SK-N-SH treated with all-trans-retinoic acid at 6 μM for 48 hours (cell line): ENCODE measurements around the gene STKLD1.

Source experiments
- ATAC-seq: fragments of 200-7000 bp; cut with Tn5 transposase; 3 replicates; pipeline ENCODE4 v1.9.1; 2020; ENCODE audit warnings: mild to moderate bottlenecking, moderate library complexity
- ARNTL ChIP-seq: fragments of 450-650 bp; formaldehyde crosslinking; IDR thresholded peaks from 2 replicates; pipeline ENCODE4 v1.5.0; 2020; ENCODE audit warnings: low read depth, mild to moderate bottlenecking, moderate library complexity, borderline replicate concordance
- BACH2 ChIP-seq: fragments of 250-450 bp; sonication (Bioruptor Pico); IDR thresholded peaks from 2 replicates; pipeline ENCODE4 v1.9.0; 2021; ENCODE audit warnings: mild to moderate bottlenecking, borderline replicate concordance
- GLIS3 ChIP-seq: fragments of 250-450 bp; sonication (Bioruptor Pico); IDR thresholded peaks from 2 replicates; pipeline ENCODE4 v1.5.0; 2020; ENCODE audit warnings: mild to moderate bottlenecking, moderate library complexity
- ISL1 ChIP-seq: fragments of 250-450 bp; sonication (Bioruptor Pico); IDR thresholded peaks from 2 replicates; pipeline ENCODE4 v2.1.2; 2022; ENCODE audit warnings: mild to moderate bottlenecking, moderate library complexity
- OSR1 ChIP-seq: fragments of 250-450 bp; sonication (Bioruptor Pico); IDR thresholded peaks from 2 replicates; pipeline ENCODE4 v1.8.0; 2022; ENCODE audit warnings: moderate library complexity, mild to moderate bottlenecking, inconsistent platforms
- PATZ1 ChIP-seq: fragments of 250-450 bp; sonication (Bioruptor Pico); IDR thresholded peaks from 2 replicates; pipeline ENCODE4 v1.8.0; 2020; ENCODE audit warnings: mild to moderate bottlenecking, moderate library complexity, borderline replicate concordance
- PPARA ChIP-seq: fragments of 250-450 bp; sonication (Bioruptor Pico); IDR thresholded peaks from 2 replicates; pipeline ENCODE4 v1.5.0; 2020; ENCODE audit warnings: mild to moderate bottlenecking, borderline replicate concordance
- RARB ChIP-seq: fragments of 250-450 bp; sonication (Bioruptor Pico); IDR thresholded peaks from 2 replicates; pipeline ENCODE4 v1.8.0; 2021; ENCODE audit warnings: mild to moderate bottlenecking, moderate library complexity
- SNAI2 ChIP-seq: fragments of 250-450 bp; sonication (Bioruptor Pico); IDR thresholded peaks from 2 replicates; pipeline ENCODE4 v1.5.0; 2020; ENCODE audit warnings: mild to moderate bottlenecking, moderate library complexity
- TCF4 ChIP-seq: fragments of 250-450 bp; sonication (Bioruptor Pico); IDR thresholded peaks from 2 replicates; pipeline ENCODE4 v1.8.0; 2021; ENCODE audit warnings: mild to moderate bottlenecking, moderate library complexity, borderline replicate concordance
- TOX ChIP-seq: fragments of 250-450 bp; sonication (Bioruptor Pico); IDR thresholded peaks from 2 replicates; pipeline ENCODE4 v1.8.0; 2021; ENCODE audit warnings: mild to moderate bottlenecking, moderate library complexity, borderline replicate concordance
- TSHZ2 ChIP-seq: fragments of 250-450 bp; sonication (Bioruptor Pico); IDR thresholded peaks from 2 replicates; pipeline ENCODE4 v1.5.0; 2020; ENCODE audit warnings: mild to moderate bottlenecking, moderate library complexity
- ZC3H10 ChIP-seq: fragments of 250-450 bp; sonication (Bioruptor Pico); IDR thresholded peaks from 2 replicates; pipeline ENCODE4 v1.5.1; 2021; ENCODE audit warnings: mild to moderate bottlenecking, moderate library complexity
- ZFP3 ChIP-seq: fragments of 250-450 bp; sonication (Bioruptor Pico); IDR thresholded peaks from 2 replicates; pipeline ENCODE4 v1.5.0; 2020; ENCODE audit warnings: mild to moderate bottlenecking, moderate library complexity
- ZFP30 ChIP-seq: fragments of 450-650 bp; formaldehyde crosslinking; IDR thresholded peaks from 2 replicates; pipeline ENCODE4 v1.5.0; 2022; ENCODE audit warnings: mild to moderate bottlenecking, moderate library complexity
- ZNF565 ChIP-seq: fragments of 450-650 bp; formaldehyde crosslinking; conservative IDR thresholded peaks from 2 replicates; pipeline ENCODE4 v1.5.0; 2020; ENCODE audit warnings: low read depth, mild to moderate bottlenecking, moderate library complexity
- ZNF70 ChIP-seq: fragments of 450-650 bp; formaldehyde crosslinking; IDR thresholded peaks from 2 replicates; pipeline ENCODE4 v1.5.0; 2020; ENCODE audit warnings: mild to moderate bottlenecking, moderate library complexity
- ZNF8 ChIP-seq: fragments of 450-650 bp; formaldehyde crosslinking; IDR thresholded peaks from 2 replicates; pipeline ENCODE4 v1.5.0; 2020; ENCODE audit warnings: mild to moderate bottlenecking, moderate library complexity
- TF ChIP-seq, protein P1 (sequence below): fragments of 250-450 bp; sonication (Bioruptor Pico); IDR thresholded peaks from 2 replicates; pipeline ENCODE4 v1.5.1; 2021; ENCODE audit warnings: mild to moderate bottlenecking, moderate library complexity
- TF ChIP-seq, protein P2 (sequence below): fragments of 250-450 bp; sonication (Bioruptor Pico); IDR thresholded peaks from 2 replicates; pipeline ENCODE4 v1.8.0; 2021; ENCODE audit warnings: low read depth, mild to moderate bottlenecking, moderate library complexity, borderline replicate concordance

Gene STKLD1

DNA sequence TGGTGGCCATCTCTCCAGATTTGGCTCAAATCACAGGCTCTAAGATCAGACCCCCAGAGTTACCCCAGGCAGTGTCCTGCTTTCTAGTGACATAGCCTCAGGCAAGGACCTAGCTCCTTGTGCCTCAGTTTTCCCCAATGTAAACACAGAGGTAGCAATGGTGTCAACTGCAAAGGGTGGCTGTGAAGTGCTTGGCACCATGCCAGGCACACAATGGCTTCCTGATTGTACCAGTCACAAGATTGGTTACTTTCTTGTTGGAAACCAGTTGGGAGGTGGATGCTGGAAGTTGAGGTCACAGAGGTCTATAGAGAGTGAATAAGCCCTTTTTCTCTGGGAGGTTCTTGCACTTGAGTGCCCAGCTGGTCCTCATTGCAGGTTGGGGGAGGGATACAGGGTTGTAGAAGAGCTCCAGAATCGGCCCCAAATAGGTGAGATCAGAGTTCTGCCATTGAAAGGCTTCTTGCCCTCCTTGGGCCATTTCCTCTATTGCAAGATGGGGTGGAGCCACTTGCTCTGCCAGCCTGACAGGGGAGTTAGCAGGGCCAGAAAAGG is 2.3 kb downstream of the STKLD1 start:
- TF ChIP-seq ZFP30 (no peak), RARB (no peak), BACH2 (CRISPR knock-in tag) (no peak), ZFP3 (no peak), TCF4 (CRISPR knock-in tag) (no peak), ZNF70 (CRISPR knock-in tag) (no peak), ZNF565 (CRISPR knock-in tag) (no peak), PPARA (CRISPR knock-in tag) (no peak), GLIS3 (CRISPR knock-in tag) (no peak), TOX (no peak), TSHZ2 (no peak), ZNF8 (CRISPR knock-in tag) (no peak), ISL1 (CRISPR knock-in tag) (no peak), ZC3H10 (CRISPR knock-in tag) (no peak), ARNTL (no peak)
- TF ChIP-seq, protein P1, sequence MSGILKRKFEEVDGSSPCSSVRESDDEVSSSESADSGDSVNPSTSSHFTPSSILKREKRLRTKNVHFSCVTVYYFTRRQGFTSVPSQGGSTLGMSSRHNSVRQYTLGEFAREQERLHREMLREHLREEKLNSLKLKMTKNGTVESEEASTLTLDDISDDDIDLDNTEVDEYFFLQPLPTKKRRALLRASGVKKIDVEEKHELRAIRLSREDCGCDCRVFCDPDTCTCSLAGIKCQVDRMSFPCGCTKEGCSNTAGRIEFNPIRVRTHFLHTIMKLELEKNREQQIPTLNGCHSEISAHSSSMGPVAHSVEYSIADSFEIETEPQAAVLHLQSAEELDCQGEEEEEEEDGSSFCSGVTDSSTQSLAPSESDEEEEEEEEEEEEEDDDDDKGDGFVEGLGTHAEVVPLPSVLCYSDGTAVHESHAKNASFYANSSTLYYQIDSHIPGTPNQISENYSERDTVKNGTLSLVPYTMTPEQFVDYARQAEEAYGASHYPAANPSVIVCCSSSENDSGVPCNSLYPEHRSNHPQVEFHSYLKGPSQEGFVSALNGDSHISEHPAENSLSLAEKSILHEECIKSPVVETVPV (CRISPR knock-in tag): no peak
- TF ChIP-seq, all 23 proteins: peak for 0
- ATAC-seq: no peak

GRCh38 chr9:133379153-133380086 is 3.3 kb downstream of the STKLD1 start:
- no peak for ATAC-seq
- TF ChIP-seq, protein P1 (CRISPR knock-in tag): no peak
- no peak for TF ChIP-seq ZFP3
- TF ChIP-seq TOX: no peak
- no peak for TF ChIP-seq BACH2 (CRISPR knock-in tag)
- no peak for TF ChIP-seq ISL1 (CRISPR knock-in tag)
- no peak for TF ChIP-seq ZNF565 (CRISPR knock-in tag)
- TF ChIP-seq RARB: no peak
- TF ChIP-seq PPARA (CRISPR knock-in tag): no peak
- TF ChIP-seq, protein P2, sequence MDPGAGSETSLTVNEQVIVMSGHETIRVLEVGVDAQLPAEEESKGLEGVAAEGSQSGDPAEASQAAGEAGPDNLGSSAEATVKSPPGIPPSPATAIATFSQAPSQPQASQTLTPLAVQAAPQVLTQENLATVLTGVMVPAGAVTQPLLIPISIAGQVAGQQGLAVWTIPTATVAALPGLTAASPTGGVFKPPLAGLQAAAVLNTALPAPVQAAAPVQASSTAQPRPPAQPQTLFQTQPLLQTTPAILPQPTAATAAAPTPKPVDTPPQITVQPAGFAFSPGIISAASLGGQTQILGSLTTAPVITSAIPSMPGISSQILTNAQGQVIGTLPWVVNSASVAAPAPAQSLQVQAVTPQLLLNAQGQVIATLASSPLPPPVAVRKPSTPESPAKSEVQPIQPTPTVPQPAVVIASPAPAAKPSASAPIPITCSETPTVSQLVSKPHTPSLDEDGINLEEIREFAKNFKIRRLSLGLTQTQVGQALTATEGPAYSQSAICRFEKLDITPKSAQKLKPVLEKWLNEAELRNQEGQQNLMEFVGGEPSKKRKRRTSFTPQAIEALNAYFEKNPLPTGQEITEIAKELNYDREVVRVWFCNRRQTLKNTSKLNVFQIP (CRISPR knock-in tag): no peak
- no peak for TF ChIP-seq OSR1 (CRISPR knock-in tag)
- no peak for TF ChIP-seq ZFP30
- TF ChIP-seq TCF4 (CRISPR knock-in tag): no peak
- TF ChIP-seq SNAI2: no peak
- no peak for TF ChIP-seq PATZ1 (CRISPR knock-in tag)
